Endothelial cell of umbilical vein (primary cell): ENCODE measurements around the gene TRIM52. TPM values are rescaled to one million over a fixed set of nuclear protein-coding genes. Genes with fewer than 3 reads are reported as not detected.

ENCODE experiments used
- BruUV-seq: library from RNA; stranded (reverse); fragments of 400-500 nt; replicated peaks from 2 replicates; lab custom pipeline; 2021; lab: Mats Ljungman, UMichigan
- CTCF ChIA-PET: fragments of 300-600, 350-600 bp; sonication (Branson Sonifier 250); formaldehyde crosslinking; loops from one replicate; lab custom pipeline; 2021; ENCODE audit warnings: antibody characterized with exemption, inconsistent platforms; lab: Charles Lee
- POLR2A ChIA-PET: fragments of 300-600, 350-600 bp; sonication (Branson Sonifier 250); formaldehyde crosslinking; loops from one replicate; lab custom pipeline; 2021; ENCODE audit warnings: antibody characterized with exemption, inconsistent platforms; lab: Charles Lee
- DNase-seq: peaks from one replicate; pipeline ENCODE4 v3.0.0-alpha.2; 2011; ENCODE audit warnings: low read depth, low spot score
- FAIRE-seq: peaks from 2 replicates; lab custom pipeline; 2011; peaks lifted over from hg19 to GRCh38; lab: Jason Lieb, UNC
- H2AFZ ChIP-seq: 2 replicates; pipeline ENCODE4 v1.6.0; 2012; ENCODE audit warnings: low read depth, low read length, control low read depth, inconsistent platforms
- H3K27ac ChIP-seq: 2 replicates; pipeline ENCODE4 v1.5.1; 2011; ENCODE audit warnings: low read depth, mild to moderate bottlenecking, control low read depth, low read length, moderate library complexity; ENCODE audit not compliant: insufficient read depth
- H3K27me3 ChIP-seq, 2 experiments: 2 replicates each; pipeline versions ENCODE4 v1.6.0 to v1.6.1; 2011; ENCODE audit warnings: low read length in 2 of 2, mixed read lengths in 1 of 2; ENCODE audit not compliant: control insufficient read depth in 2 of 2, insufficient read depth in 2 of 2
- H3K36me3 ChIP-seq, 2 experiments: 2 replicates in 1 of 2; 3 replicates in 1 of 2; pipeline ENCODE4 v1.5.1; 2011; ENCODE audit warnings: low read length in 2 of 2, mild to moderate bottlenecking in 1 of 2, moderate library complexity in 1 of 2; ENCODE audit not compliant: control insufficient read depth in 2 of 2, insufficient read depth in 2 of 2; ENCODE audit errors: extremely low read depth in 1 of 2
- H3K4me1 ChIP-seq: 3 replicates; pipeline ENCODE4 v1.5.1; 2011; ENCODE audit warnings: mild to moderate bottlenecking, low read length; ENCODE audit not compliant: control insufficient read depth, insufficient read depth; ENCODE audit errors: extremely low read depth
- H3K4me2 ChIP-seq: 2 replicates; pipeline ENCODE4 v1.6.1; 2011; ENCODE audit warnings: low read length, control low read depth, mixed read lengths; ENCODE audit not compliant: insufficient read depth
- H3K4me3 ChIP-seq, 3 experiments: fragments of 200-600 bp in 1 of 3; sonication (generic), shearing (Covaris generic) in 1 of 3; replicated peaks in 1 of 3; 2 replicates each; pipeline ENCODE4 v1.5.1; 2011 to 2016; ENCODE audit warnings: control low read depth in 3 of 3, low read length in 3 of 3, mild to moderate bottlenecking in 2 of 3, inconsistent platforms in 1 of 3, low read depth in 1 of 3, moderate library complexity in 1 of 3; ENCODE audit not compliant: insufficient read depth in 1 of 3
- H3K79me2 ChIP-seq: 2 replicates; pipeline ENCODE4 v1.6.0; 2012; ENCODE audit warnings: low read length, inconsistent platforms; ENCODE audit not compliant: control insufficient read depth, insufficient read depth
- H3K9ac ChIP-seq: replicated peaks from 2 replicates; pipeline ENCODE3; 2011; ENCODE audit warnings: low read length, control low read depth; ENCODE audit not compliant: insufficient read depth; ENCODE audit errors: extremely low read depth
- H3K9me1 ChIP-seq: replicated peaks from 3 replicates; pipeline ENCODE4 v1.6.0; 2011; ENCODE audit warnings: mild to moderate bottlenecking, low read length; ENCODE audit not compliant: control insufficient read depth, insufficient read depth; ENCODE audit errors: extremely low read depth
- H3K9me3 ChIP-seq: replicated peaks from 2 replicates; pipeline ENCODE4 v1.5.1; 2012; ENCODE audit warnings: low read length, inconsistent platforms; ENCODE audit not compliant: control insufficient read depth, insufficient read depth
- H4K20me1 ChIP-seq: replicated peaks from 2 replicates; pipeline ENCODE3; 2011; ENCODE audit warnings: mild to moderate bottlenecking, low read length; ENCODE audit not compliant: control insufficient read depth, insufficient read depth; ENCODE audit errors: extremely low read depth
- EZH2 ChIP-seq: IDR thresholded peaks from 2 replicates; pipeline ENCODE4 v1.6.1; 2012; ENCODE audit warnings: borderline replicate concordance, low read depth, mild to moderate bottlenecking, moderate library complexity, low read length, inconsistent platforms; ENCODE audit not compliant: severe bottlenecking
- FOS ChIP-seq: IDR thresholded peaks from 2 replicates; pipeline ENCODE4 v1.6.1; 2011; ENCODE audit warnings: mild to moderate bottlenecking, low read length, moderate library complexity, borderline replicate concordance; ENCODE audit not compliant: insufficient read depth
- GATA2 ChIP-seq: IDR thresholded peaks from 2 replicates; pipeline ENCODE4 v1.7.0; 2011; ENCODE audit warnings: low read depth, mild to moderate bottlenecking, moderate library complexity, mixed read lengths, low read length; ENCODE audit not compliant: insufficient read length, insufficient read depth
- JUN ChIP-seq: IDR thresholded peaks from 2 replicates; pipeline ENCODE4 v1.6.1; 2011; ENCODE audit warnings: borderline replicate concordance, low read depth; ENCODE audit not compliant: insufficient read length, insufficient read depth
- MAX ChIP-seq: IDR thresholded peaks from 2 replicates; pipeline ENCODE4 v1.6.1; 2011; ENCODE audit not compliant: insufficient read depth, insufficient read length
- MYC ChIP-seq: IDR thresholded peaks from one replicate; pipeline ENCODE4 v1.6.1; 2011; ENCODE audit warnings: mild to moderate bottlenecking, low read depth, low read length
- POLR2A ChIP-seq: IDR thresholded peaks from 2 replicates; pipeline ENCODE4 v1.6.1; 2012; ENCODE audit warnings: low read depth, mild to moderate bottlenecking, control low read depth, low read length
- POLR2AphosphoS5 ChIP-seq: IDR thresholded peaks from 2 replicates; pipeline ENCODE4 v1.6.1; 2012; ENCODE audit warnings: low read depth, mild to moderate bottlenecking, control low read depth, low read length, moderate library complexity; ENCODE audit not compliant: insufficient read depth
- dilution Hi-C: fragments of 300-500 bp; cut with MboI; formaldehyde crosslinking; loops from one replicate; pipeline ENCODE4 v1.15.0; 2019; ENCODE audit warnings: low sequenced_read_pairs; ENCODE audit not compliant: extremely low pct_ligation_motif_present
- intact Hi-C: fragments of 100-400 bp; cut with micrococcal nuclease; formaldehyde crosslinking; loops from one replicate; pipeline ENCODE4 v1.10.0; 2022
- polyA plus RNA-seq, 4 experiments: library from polyadenylated mRNA; depleted of rRNA in 3 of 4; stranded (reverse) in 3 of 4; unstranded in 1 of 4; fragments of >200 nt; gene quantifications; 2 replicates each; pipeline versions ENCODE4 v1.2.1 to v1.2.3, GENCODE V29; 2011 to 2012; ENCODE audit warnings: missing spikeins in 1 of 4
- total RNA-seq: library from RNA; stranded (reverse); gene quantifications from 2 replicates; pipeline ENCODE4 v1.2.3, GENCODE V29; 2021
- TF ChIP-seq, protein P1 (sequence below), 2 donors: IDR thresholded peaks; 1 replicate in 1 of 2; 2 replicates in 1 of 2; pipeline ENCODE4 v1.5.1; 2011; ENCODE audit warnings: low read length in 2 of 2, mild to moderate bottlenecking in 2 of 2, moderate library complexity in 2 of 2, control low read depth in 1 of 2, inconsistent platforms in 1 of 2, low read depth in 1 of 2; ENCODE audit not compliant: insufficient read depth in 1 of 2; ENCODE audit errors: extremely low read depth in 1 of 2

Gene TRIM52
- total and polyA plus RNA-seq, 2 donors (not counting 3 experiments of a cell fraction or from before 2014, with no cell fraction given) = 5.6 to 10.1 TPM

DNA sequence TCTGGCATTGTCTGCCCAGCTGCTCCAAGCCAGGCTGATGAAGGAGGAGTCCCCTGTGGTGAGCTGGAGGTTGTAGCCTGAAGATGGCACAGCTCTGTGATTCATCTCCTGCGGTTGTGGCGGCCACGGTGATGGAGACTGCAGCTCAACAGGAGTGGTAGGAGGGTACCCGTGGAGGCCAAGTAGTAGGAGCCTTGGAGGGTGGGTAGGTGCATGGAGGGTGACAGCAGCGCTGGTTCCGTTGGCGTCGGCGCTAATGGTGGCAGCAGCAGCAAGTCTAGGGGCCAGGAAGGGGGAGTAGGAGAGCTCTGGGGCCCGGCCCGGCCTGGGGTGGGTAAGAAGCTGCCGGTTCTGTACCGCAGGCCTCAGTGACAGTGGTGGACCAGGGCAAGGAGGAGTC is 22.4 kb upstream of the TRIM52 start:
- BruUV-seq = no TSS peak

More for the DNA sequence above, 22.4 kb upstream of the TRIM52 start:
- ChIA-PET POLR2A (no interaction called here), CTCF (no interaction called here)
- no peak for DNase-seq
- no peaks in the 10 kb centered on the region for H3K79me2 ChIP-seq
- H3K4me1 ChIP-seq = no peaks in the 10 kb centered on the region
- H3K27ac ChIP-seq = no peak overlapping the region
- peaks cover 0 to 1% of the 10 kb centered on the region in 2 experiments for H3K27me3 ChIP-seq
- intact Hi-C loops (no loop called here), dilution Hi-C loops (no loop called here)
- FAIRE-seq = no peak
- no peaks in the 10 kb centered on the region for H3K36me3 ChIP-seq
- TF ChIP-seq MAX = no peak
- no peak for TF ChIP-seq GATA2
- no peak for TF ChIP-seq EZH2
- TF ChIP-seq POLR2AphosphoS5 = no peak
- TF ChIP-seq FOS = no peak
- TF ChIP-seq MYC = no peak
- no peak for TF ChIP-seq POLR2A
- TF ChIP-seq JUN = no peak
- TF ChIP-seq, protein P1, sequence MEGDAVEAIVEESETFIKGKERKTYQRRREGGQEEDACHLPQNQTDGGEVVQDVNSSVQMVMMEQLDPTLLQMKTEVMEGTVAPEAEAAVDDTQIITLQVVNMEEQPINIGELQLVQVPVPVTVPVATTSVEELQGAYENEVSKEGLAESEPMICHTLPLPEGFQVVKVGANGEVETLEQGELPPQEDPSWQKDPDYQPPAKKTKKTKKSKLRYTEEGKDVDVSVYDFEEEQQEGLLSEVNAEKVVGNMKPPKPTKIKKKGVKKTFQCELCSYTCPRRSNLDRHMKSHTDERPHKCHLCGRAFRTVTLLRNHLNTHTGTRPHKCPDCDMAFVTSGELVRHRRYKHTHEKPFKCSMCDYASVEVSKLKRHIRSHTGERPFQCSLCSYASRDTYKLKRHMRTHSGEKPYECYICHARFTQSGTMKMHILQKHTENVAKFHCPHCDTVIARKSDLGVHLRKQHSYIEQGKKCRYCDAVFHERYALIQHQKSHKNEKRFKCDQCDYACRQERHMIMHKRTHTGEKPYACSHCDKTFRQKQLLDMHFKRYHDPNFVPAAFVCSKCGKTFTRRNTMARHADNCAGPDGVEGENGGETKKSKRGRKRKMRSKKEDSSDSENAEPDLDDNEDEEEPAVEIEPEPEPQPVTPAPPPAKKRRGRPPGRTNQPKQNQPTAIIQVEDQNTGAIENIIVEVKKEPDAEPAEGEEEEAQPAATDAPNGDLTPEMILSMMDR (IDR thresholded peaks at IDR 0.05; ENCODE audit: extremely low read depth in 1 of 2, insufficient read depth in 1 of 2, low read depth in 1 of 2, low read length in 2 of 2) = no peak
- no peaks in the 10 kb centered on the region for H3K9me1 ChIP-seq
- no peak overlapping the region for H3K9ac ChIP-seq
- H3K4me3 ChIP-seq = no peak overlapping the region
- H3K4me2 ChIP-seq = no peak overlapping the region
- H4K20me1 ChIP-seq = no peaks in the 10 kb centered on the region
- no peak overlapping the region for H2AFZ ChIP-seq
- H3K9me3 ChIP-seq = no peaks in the 10 kb centered on the region
